Activated naive CD4-positive, alpha-beta T cell treated with anti-CD3 and anti-CD28 coated beads, Interleukin-2, amount 50 U/mL, for 72 hours (primary cell): ENCODE results near the gene BPIFB2. TPM values are rescaled to one million over a fixed set of nuclear protein-coding genes. Genes with fewer than 3 reads are reported as not detected.
"Not testable (repeated sequence)": the region's sequence is repeated elsewhere in the genome, so short reads cannot be mapped to it uniquely, and the experiment has no call there.

Experiments
- ATAC-seq, 2 donors: fragments of 150-1000 bp; cut with Tn5 transposase; 2 replicates each; pipeline ENCODE4 v1.10.0; 2021; ENCODE audit warnings: mild to moderate bottlenecking in 2 of 2, moderate library complexity in 2 of 2
- DNase-seq, 2 donors: peaks; one replicate each; pipeline ENCODE4 v3.0.0; 2021 to 2022; ENCODE audit warnings: low spot score in 2 of 2
- H3K27ac Mint-ChIP-seq, 2 donors: one replicate each; pipeline ENCODE4 v1.8.0; 2022; ENCODE audit warnings: mild to moderate bottlenecking in 2 of 2, mixed read lengths in 2 of 2
- H3K36me3 Mint-ChIP-seq, 2 donors: one replicate each; pipeline ENCODE4 v1.8.0; 2022; ENCODE audit warnings: mixed read lengths in 2 of 2
- H3K9me3 Mint-ChIP-seq, 2 donors: one replicate each; pipeline ENCODE4 v1.8.0; 2022; ENCODE audit warnings: mixed read lengths in 2 of 2
- total RNA-seq, 2 donors: library from RNA; stranded (reverse); gene quantifications; one replicate each; pipeline ENCODE4 v1.2.3, GENCODE V29; 2022

Gene BPIFB2, protein sequence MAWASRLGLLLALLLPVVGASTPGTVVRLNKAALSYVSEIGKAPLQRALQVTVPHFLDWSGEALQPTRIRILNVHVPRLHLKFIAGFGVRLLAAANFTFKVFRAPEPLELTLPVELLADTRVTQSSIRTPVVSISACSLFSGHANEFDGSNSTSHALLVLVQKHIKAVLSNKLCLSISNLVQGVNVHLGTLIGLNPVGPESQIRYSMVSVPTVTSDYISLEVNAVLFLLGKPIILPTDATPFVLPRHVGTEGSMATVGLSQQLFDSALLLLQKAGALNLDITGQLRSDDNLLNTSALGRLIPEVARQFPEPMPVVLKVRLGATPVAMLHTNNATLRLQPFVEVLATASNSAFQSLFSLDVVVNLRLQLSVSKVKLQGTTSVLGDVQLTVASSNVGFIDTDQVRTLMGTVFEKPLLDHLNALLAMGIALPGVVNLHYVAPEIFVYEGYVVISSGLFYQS
- not detected for total RNA-seq

GRCh38 chr20:33007376-33008335 lies at the start of gene BPIFB2:
Gene BPIFB2 (plus strand): TSS chr20:33007704. CDS start chr20:33008575, 871 bp downstream.
- H3K36me3 Mint-ChIP-seq: no peaks in the 10 kb centered on the region
- H3K27ac Mint-ChIP-seq: no peak within 1 kb of the TSS
- DNase-seq: no peak
- H3K9me3 Mint-ChIP-seq: peaks cover 0 to 4% of the 10 kb centered on the region in 2 donors
- ATAC-seq: no peak

- no peak for DNase-seq
- peaks cover 18 to 24% of the 10 kb centered on the region in 2 donors for H3K36me3 Mint-ChIP-seq
- ATAC-seq: no peak
- H3K27ac Mint-ChIP-seq: no peak overlapping the region
- H3K9me3 Mint-ChIP-seq: peaks cover 17 to 28% of the 10 kb centered on the region in 2 donors
Observed at GRCh38 chr20:32958574-32958973, 48.9 kb upstream of the BPIFB2 start.

- H3K9me3 Mint-ChIP-seq: peaks cover 17 to 28% of the 10 kb centered on the region in 2 donors
- peak overlapping the region in 1 of 2 donors; percentile 36 for H3K27ac Mint-ChIP-seq
- DNase-seq (no peak), ATAC-seq (no peak)
- H3K36me3 Mint-ChIP-seq: peaks cover 18 to 24% of the 10 kb centered on the region in 2 donors
Observed at GRCh38 chr20:32959351-32960221, 47.9 kb upstream of the BPIFB2 start.

GRCh38 chr20:32960222-32960518 lies 47.3 kb upstream of the BPIFB2 start:
- ATAC-seq (no peak), DNase-seq (no peak)
- no peak overlapping the region for H3K27ac Mint-ChIP-seq
- peaks cover 18 to 24% of the 10 kb centered on the region in 2 donors for H3K36me3 Mint-ChIP-seq
- H3K9me3 Mint-ChIP-seq: peaks cover 17 to 28% of the 10 kb centered on the region in 2 donors

DNA sequence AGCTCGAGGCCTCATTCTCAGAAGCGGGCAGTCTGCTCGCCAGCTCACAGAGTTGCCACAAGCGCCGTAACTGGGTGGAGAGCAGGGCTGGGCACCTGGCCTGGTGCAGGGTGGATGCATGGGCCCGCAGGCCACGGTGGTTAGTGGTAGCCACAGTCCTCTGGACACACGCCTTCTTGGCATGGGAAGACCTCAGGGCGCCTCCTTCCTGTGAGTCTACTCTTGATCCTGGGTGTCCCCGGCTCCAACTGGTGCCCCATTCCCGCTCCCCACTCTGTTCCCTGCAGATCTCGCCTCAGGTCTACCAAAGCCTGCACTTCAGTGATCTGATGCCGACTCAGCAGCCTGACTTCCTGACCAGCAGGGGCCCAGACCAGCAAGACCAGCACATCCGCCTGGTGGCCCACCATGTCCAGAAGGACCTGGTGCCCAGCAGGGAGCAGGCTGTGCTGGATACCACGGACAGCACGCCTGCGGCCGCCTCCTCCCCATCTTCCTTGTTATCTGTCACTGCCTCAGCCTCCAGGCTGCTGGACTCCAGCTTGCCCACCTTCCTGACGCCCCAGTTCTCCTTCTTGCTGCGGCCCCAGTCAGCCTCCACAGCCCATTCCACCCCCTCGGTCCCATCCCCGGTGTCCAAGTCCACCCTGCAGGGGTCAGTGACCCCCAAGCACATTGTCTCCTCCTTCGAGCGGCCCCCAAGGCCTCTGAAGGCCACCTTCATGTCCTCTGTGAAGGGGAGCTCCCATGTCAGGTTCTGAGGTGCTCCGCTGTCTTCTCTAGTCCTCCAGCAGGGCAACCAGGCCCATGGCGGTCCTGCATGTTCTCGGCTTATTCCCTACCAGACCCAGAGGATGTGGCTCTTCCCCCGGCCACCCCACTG lies 46.4 kb upstream of the BPIFB2 start:
- H3K9me3 Mint-ChIP-seq: peaks cover 17 to 24% of the 10 kb centered on the region in 2 donors
- DNase-seq: no peak
- H3K36me3 Mint-ChIP-seq: peaks cover 18 to 24% of the 10 kb centered on the region in 2 donors
- no peak for ATAC-seq
- peak overlapping the region; percentile 72 to 83 for H3K27ac Mint-ChIP-seq

GRCh38 chr20:32962053-32962452 lies 45.5 kb upstream of the BPIFB2 start:
- peak overlapping the region; percentile 72 to 83 for H3K27ac Mint-ChIP-seq
- ATAC-seq: no peak
- H3K36me3 Mint-ChIP-seq: peaks cover 13 to 18% of the 10 kb centered on the region in 2 donors
- peaks cover 11 to 17% of the 10 kb centered on the region in 2 donors for H3K9me3 Mint-ChIP-seq
- DNase-seq: no peak

GRCh38 chr20:32962646-32963045 lies 44.9 kb upstream of the BPIFB2 start:
- not testable (repeated sequence) for DNase-seq, ATAC-seq
- peaks cover 11 to 13% of the 10 kb centered on the region in 2 donors for H3K9me3 Mint-ChIP-seq
- H3K36me3 Mint-ChIP-seq: peaks cover 9 to 14% of the 10 kb centered on the region in 2 donors
- peak overlapping the region in 1 of 2 donors; percentile 83 for H3K27ac Mint-ChIP-seq

- DNase-seq (no peak), ATAC-seq (no peak)
- Mint-ChIP-seq H3K9me3 (peaks cover 7 to 8% of the 10 kb centered on the region in 2 donors), H3K36me3 (peaks cover 4 to 8% of the 10 kb centered on the region in 2 donors), H3K27ac (no peak overlapping the region)
Observed at GRCh38 chr20:32963176-32963575, 44.3 kb upstream of the BPIFB2 start.

DNA sequence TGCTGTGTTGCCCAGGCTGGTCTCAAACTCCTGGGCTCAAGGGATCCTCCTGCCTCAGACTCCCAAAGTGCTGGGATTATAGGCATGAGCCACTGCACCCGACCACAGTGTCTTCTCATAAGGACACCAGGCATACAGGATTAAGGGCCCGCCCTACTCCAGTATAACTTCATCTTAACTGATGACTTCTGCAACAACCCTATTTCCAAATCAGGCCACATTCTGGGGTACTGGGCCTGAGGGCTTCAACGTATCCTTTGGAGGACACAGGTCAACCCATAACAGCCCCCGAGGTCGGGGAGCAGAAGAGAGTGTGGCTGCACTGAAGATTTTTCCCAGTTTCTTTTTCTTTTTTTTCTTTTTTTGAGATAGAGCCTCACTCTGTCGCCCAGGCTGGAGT lies 42.9 kb upstream of the BPIFB2 start:
- DNase-seq (no peak), ATAC-seq (no peak)
- H3K9me3 Mint-ChIP-seq: no peaks in the 10 kb centered on the region
- no peak overlapping the region for H3K27ac Mint-ChIP-seq
- no peaks in the 10 kb centered on the region for H3K36me3 Mint-ChIP-seq

DNA sequence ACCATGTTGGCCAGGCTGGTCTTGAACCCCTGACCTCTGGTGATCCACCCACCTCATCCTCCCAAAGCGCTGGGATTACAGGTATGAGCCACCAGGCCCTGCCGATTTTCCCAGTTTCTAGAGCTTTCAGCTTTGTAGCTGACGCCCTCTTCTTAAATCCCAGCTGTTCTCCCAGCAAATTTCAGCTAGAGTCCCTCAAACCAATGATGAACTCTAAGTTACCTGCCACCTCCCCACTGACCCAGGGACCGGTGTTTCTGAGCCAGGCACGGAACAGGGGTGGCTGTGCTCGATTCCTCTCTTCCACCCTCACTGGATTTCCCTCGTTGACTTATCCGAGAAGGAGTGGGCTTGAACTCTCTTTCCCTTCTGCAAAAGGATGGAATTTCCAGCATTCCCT lies 42.4 kb upstream of the BPIFB2 start:
- Mint-ChIP-seq H3K36me3 (no peaks in the 10 kb centered on the region), H3K27ac (no peak overlapping the region), H3K9me3 (no peaks in the 10 kb centered on the region)
- ATAC-seq: no peak
- DNase-seq: no peak

- no peaks in the 10 kb centered on the region for H3K36me3 Mint-ChIP-seq
- DNase-seq (peak in 1 of 2 donors; percentile 53), ATAC-seq (no peak)
- H3K9me3 Mint-ChIP-seq: no peaks in the 10 kb centered on the region
- H3K27ac Mint-ChIP-seq: no peak overlapping the region
Observed at GRCh38 chr20:32965581-32966373, 41.7 kb upstream of the BPIFB2 start.

- no peak overlapping the region for H3K27ac Mint-ChIP-seq
Observed at GRCh38 chr20:32966382-32966781, 41.1 kb upstream of the BPIFB2 start.

GRCh38 chr20:32966881-32967781 lies 40.4 kb upstream of the BPIFB2 start:
- DNase-seq (peak; percentile 41 to 76), ATAC-seq (peak; percentile 41 to 56)
- Mint-ChIP-seq H3K9me3 (no peaks in the 10 kb centered on the region), H3K36me3 (no peaks in the 10 kb centered on the region), H3K27ac (peak overlapping the region in 1 of 2 donors; percentile 95)

More at GRCh38 chr20:32966382-32966781, 41.1 kb upstream of the BPIFB2 start:
- Mint-ChIP-seq H3K36me3 (no peaks in the 10 kb centered on the region), H3K9me3 (no peaks in the 10 kb centered on the region)
- ATAC-seq: no peak
- DNase-seq: peak in 1 of 2 donors; percentile 48
